Gastroesophageal sphincter (tissue), 3 donors: ENCODE data around the gene DUOXA1.

ENCODE experiments used
- CTCF ChIP-seq, 4 experiments: fragments of 200-600 bp in 2 of 4; fragments of 450-650 bp in 2 of 4; sonication (generic) in 1 of 4; IDR thresholded peaks; one replicate each; pipeline ENCODE4 v1.5.1; 2017 to 2019; ENCODE audit warnings: antibody characterized with exemption in 4 of 4, mild to moderate bottlenecking in 2 of 4, moderate library complexity in 2 of 4
- EP300 ChIP-seq: sonication (generic); formaldehyde crosslinking; IDR thresholded peaks from one replicate; pipeline ENCODE4 v1.6.1; 2017; ENCODE audit warnings: antibody characterized with exemption, mild to moderate bottlenecking
- POLR2A ChIP-seq, 2 donors: fragments of 450-650 bp; IDR thresholded peaks; one replicate each; pipeline ENCODE4 v1.6.1; 2017; ENCODE audit warnings: antibody characterized with exemption in 2 of 2, mild to moderate bottlenecking in 2 of 2, moderate library complexity in 1 of 2
- POLR2AphosphoS5 ChIP-seq: sonication (generic); formaldehyde crosslinking; IDR thresholded peaks from one replicate; pipeline ENCODE4 v1.6.1; 2017; ENCODE audit warnings: antibody characterized with exemption

GRCh38 chr15:45151998-45152828, 22.5 kb upstream of the DUOXA1 start:
- TF ChIP-seq POLR2A (IDR thresholded peaks at IDR 0.05) (no peak), CTCF (IDR thresholded peaks at IDR 0.05) (no peak), POLR2AphosphoS5 (no peak), EP300 (no peak)
